Endothelial cell of umbilical vein (primary cell): ENCODE results near the gene C16orf95. TPM values are rescaled to one million over a fixed set of nuclear protein-coding genes. Genes with fewer than 3 reads are reported as not detected.

Experiments used
- BruUV-seq: library from RNA; stranded (reverse); fragments of 400-500 nt; replicated peaks from 2 replicates; lab custom pipeline; 2021; lab: Mats Ljungman, UMichigan
- CTCF ChIA-PET: fragments of 300-600, 350-600 bp; sonication (Branson Sonifier 250); formaldehyde crosslinking; loops from one replicate; lab custom pipeline; 2021; ENCODE audit warnings: antibody characterized with exemption, inconsistent platforms; lab: Charles Lee
- POLR2A ChIA-PET: fragments of 300-600, 350-600 bp; sonication (Branson Sonifier 250); formaldehyde crosslinking; loops from one replicate; lab custom pipeline; 2021; ENCODE audit warnings: antibody characterized with exemption, inconsistent platforms; lab: Charles Lee
- DNase-seq: peaks from one replicate; pipeline ENCODE4 v3.0.0-alpha.2; 2011; ENCODE audit warnings: low read depth, low spot score
- FAIRE-seq: peaks from 2 replicates; lab custom pipeline; 2011; peaks lifted over from hg19 to GRCh38; lab: Jason Lieb, UNC
- H2AFZ ChIP-seq: 2 replicates; pipeline ENCODE4 v1.6.0; 2012; ENCODE audit warnings: low read depth, low read length, control low read depth, inconsistent platforms
- H3K27ac ChIP-seq: 2 replicates; pipeline ENCODE4 v1.5.1; 2011; ENCODE audit warnings: low read depth, mild to moderate bottlenecking, control low read depth, low read length, moderate library complexity; ENCODE audit not compliant: insufficient read depth
- H3K27me3 ChIP-seq, 2 experiments: 2 replicates each; pipeline versions ENCODE4 v1.6.0 to v1.6.1; 2011; ENCODE audit warnings: low read length in 2 of 2, mixed read lengths in 1 of 2; ENCODE audit not compliant: control insufficient read depth in 2 of 2, insufficient read depth in 2 of 2
- H3K36me3 ChIP-seq, 2 experiments: 2 replicates in 1 of 2; 3 replicates in 1 of 2; pipeline ENCODE4 v1.5.1; 2011; ENCODE audit warnings: low read length in 2 of 2, mild to moderate bottlenecking in 1 of 2, moderate library complexity in 1 of 2; ENCODE audit not compliant: control insufficient read depth in 2 of 2, insufficient read depth in 2 of 2; ENCODE audit errors: extremely low read depth in 1 of 2
- H3K4me1 ChIP-seq: 3 replicates; pipeline ENCODE4 v1.5.1; 2011; ENCODE audit warnings: mild to moderate bottlenecking, low read length; ENCODE audit not compliant: control insufficient read depth, insufficient read depth; ENCODE audit errors: extremely low read depth
- H3K4me2 ChIP-seq: 2 replicates; pipeline ENCODE4 v1.6.1; 2011; ENCODE audit warnings: low read length, control low read depth, mixed read lengths; ENCODE audit not compliant: insufficient read depth
- H3K4me3 ChIP-seq, 3 experiments: fragments of 200-600 bp in 1 of 3; sonication (generic), shearing (Covaris generic) in 1 of 3; replicated peaks in 1 of 3; 2 replicates each; pipeline ENCODE4 v1.5.1; 2011 to 2016; ENCODE audit warnings: control low read depth in 3 of 3, low read length in 3 of 3, mild to moderate bottlenecking in 2 of 3, inconsistent platforms in 1 of 3, low read depth in 1 of 3, moderate library complexity in 1 of 3; ENCODE audit not compliant: insufficient read depth in 1 of 3
- H3K79me2 ChIP-seq: 2 replicates; pipeline ENCODE4 v1.6.0; 2012; ENCODE audit warnings: low read length, inconsistent platforms; ENCODE audit not compliant: control insufficient read depth, insufficient read depth
- H3K9ac ChIP-seq: replicated peaks from 2 replicates; pipeline ENCODE3; 2011; ENCODE audit warnings: low read length, control low read depth; ENCODE audit not compliant: insufficient read depth; ENCODE audit errors: extremely low read depth
- H3K9me1 ChIP-seq: replicated peaks from 3 replicates; pipeline ENCODE4 v1.6.0; 2011; ENCODE audit warnings: mild to moderate bottlenecking, low read length; ENCODE audit not compliant: control insufficient read depth, insufficient read depth; ENCODE audit errors: extremely low read depth
- H3K9me3 ChIP-seq: replicated peaks from 2 replicates; pipeline ENCODE4 v1.5.1; 2012; ENCODE audit warnings: low read length, inconsistent platforms; ENCODE audit not compliant: control insufficient read depth, insufficient read depth
- H4K20me1 ChIP-seq: replicated peaks from 2 replicates; pipeline ENCODE3; 2011; ENCODE audit warnings: mild to moderate bottlenecking, low read length; ENCODE audit not compliant: control insufficient read depth, insufficient read depth; ENCODE audit errors: extremely low read depth
- EZH2 ChIP-seq: IDR thresholded peaks from 2 replicates; pipeline ENCODE4 v1.6.1; 2012; ENCODE audit warnings: borderline replicate concordance, low read depth, mild to moderate bottlenecking, moderate library complexity, low read length, inconsistent platforms; ENCODE audit not compliant: severe bottlenecking
- FOS ChIP-seq: IDR thresholded peaks from 2 replicates; pipeline ENCODE4 v1.6.1; 2011; ENCODE audit warnings: mild to moderate bottlenecking, low read length, moderate library complexity, borderline replicate concordance; ENCODE audit not compliant: insufficient read depth
- GATA2 ChIP-seq: IDR thresholded peaks from 2 replicates; pipeline ENCODE4 v1.7.0; 2011; ENCODE audit warnings: low read depth, mild to moderate bottlenecking, moderate library complexity, mixed read lengths, low read length; ENCODE audit not compliant: insufficient read length, insufficient read depth
- JUN ChIP-seq: IDR thresholded peaks from 2 replicates; pipeline ENCODE4 v1.6.1; 2011; ENCODE audit warnings: borderline replicate concordance, low read depth; ENCODE audit not compliant: insufficient read length, insufficient read depth
- MYC ChIP-seq: IDR thresholded peaks from one replicate; pipeline ENCODE4 v1.6.1; 2011; ENCODE audit warnings: mild to moderate bottlenecking, low read depth, low read length
- POLR2A ChIP-seq: IDR thresholded peaks from 2 replicates; pipeline ENCODE4 v1.6.1; 2012; ENCODE audit warnings: low read depth, mild to moderate bottlenecking, control low read depth, low read length
- POLR2AphosphoS5 ChIP-seq: IDR thresholded peaks from 2 replicates; pipeline ENCODE4 v1.6.1; 2012; ENCODE audit warnings: low read depth, mild to moderate bottlenecking, control low read depth, low read length, moderate library complexity; ENCODE audit not compliant: insufficient read depth
- dilution Hi-C: fragments of 300-500 bp; cut with MboI; formaldehyde crosslinking; loops from one replicate; pipeline ENCODE4 v1.15.0; 2019; ENCODE audit warnings: low sequenced_read_pairs; ENCODE audit not compliant: extremely low pct_ligation_motif_present
- intact Hi-C: fragments of 100-400 bp; cut with micrococcal nuclease; formaldehyde crosslinking; loops from one replicate; pipeline ENCODE4 v1.10.0; 2022
- polyA plus RNA-seq, 4 experiments: library from polyadenylated mRNA; depleted of rRNA in 3 of 4; stranded (reverse) in 3 of 4; unstranded in 1 of 4; fragments of >200 nt; gene quantifications; 2 replicates each; pipeline versions ENCODE4 v1.2.1 to v1.2.3, GENCODE V29; 2011 to 2012; ENCODE audit warnings: missing spikeins in 1 of 4
- total RNA-seq: library from RNA; stranded (reverse); gene quantifications from 2 replicates; pipeline ENCODE4 v1.2.3, GENCODE V29; 2021
- TF ChIP-seq, protein P1 (sequence below), 2 donors: IDR thresholded peaks; 1 replicate in 1 of 2; 2 replicates in 1 of 2; pipeline ENCODE4 v1.5.1; 2011; ENCODE audit warnings: low read length in 2 of 2, mild to moderate bottlenecking in 2 of 2, moderate library complexity in 2 of 2, control low read depth in 1 of 2, inconsistent platforms in 1 of 2, low read depth in 1 of 2; ENCODE audit not compliant: insufficient read depth in 1 of 2; ENCODE audit errors: extremely low read depth in 1 of 2
- TF ChIP-seq, protein P2 (sequence below): IDR thresholded peaks from 2 replicates; pipeline ENCODE4 v1.6.1; 2011; ENCODE audit not compliant: insufficient read depth, insufficient read length

Gene C16orf95
- total and polyA plus RNA-seq, 2 donors (not counting 3 experiments of a cell fraction or from before 2014, with no cell fraction given): 4.0 to 6.6 TPM

DNA sequence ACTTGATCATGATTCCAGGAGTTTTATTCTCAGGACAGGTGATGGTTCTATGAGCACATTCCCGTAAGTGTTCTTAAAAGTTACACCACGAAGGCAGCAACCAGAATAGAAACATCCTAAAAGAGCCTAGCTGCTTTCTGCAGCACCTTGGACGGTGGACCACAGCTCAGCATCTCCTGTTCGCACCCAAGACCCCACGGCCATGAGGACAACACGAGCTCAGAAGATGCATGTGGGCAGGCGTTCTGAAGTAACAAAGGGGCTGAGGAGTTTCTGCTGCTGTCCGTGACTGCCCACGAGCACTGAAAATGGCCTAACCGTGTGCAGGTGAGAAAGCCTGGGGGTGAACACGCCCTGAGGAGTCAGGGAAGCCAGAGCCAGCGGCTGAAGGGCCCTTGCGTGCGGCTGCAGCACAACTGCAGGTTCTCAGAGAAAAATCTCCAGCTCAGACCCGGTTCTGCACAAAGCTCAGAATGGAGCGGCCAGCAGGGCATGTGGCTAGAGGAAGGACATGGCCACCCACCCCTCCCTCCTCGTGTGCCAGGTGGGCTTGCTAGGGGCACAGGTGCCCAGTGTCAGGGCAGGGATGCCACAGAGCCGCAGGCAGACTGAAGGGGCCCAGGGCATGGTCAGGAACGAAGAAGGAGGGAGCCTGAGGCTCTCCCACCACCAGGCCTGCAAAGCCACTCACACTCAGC is 10.8 kb upstream of the C16orf95 start:
- Histone ChIP-seq H3K9ac (no peak overlapping the region), H4K20me1 (no peaks in the 10 kb centered on the region), H3K79me2 (no peaks in the 10 kb centered on the region), H3K4me3 (no peak overlapping the region), H3K4me1 (no peaks in the 10 kb centered on the region), H2AFZ (no peak overlapping the region), H3K9me1 (no peaks in the 10 kb centered on the region), H3K27ac (no peak overlapping the region), H3K9me3 (no peaks in the 10 kb centered on the region), H3K36me3 (peaks cover 2 to 11% of the 10 kb centered on the region in 2 experiments), H3K27me3 (no peaks in the 10 kb centered on the region), H3K4me2 (no peak overlapping the region)
- CTCF ChIA-PET: interaction anchor here (1.1 kb wide), 1 partner anchor 11 kb away, joined by 4 read pairs; the partner anchor contains the start of gene C16orf95
- DNase-seq: no peak
- dilution Hi-C loops (no loop called here), intact Hi-C loops (no loop called here)
- no peak for FAIRE-seq
- TF ChIP-seq, protein P1, sequence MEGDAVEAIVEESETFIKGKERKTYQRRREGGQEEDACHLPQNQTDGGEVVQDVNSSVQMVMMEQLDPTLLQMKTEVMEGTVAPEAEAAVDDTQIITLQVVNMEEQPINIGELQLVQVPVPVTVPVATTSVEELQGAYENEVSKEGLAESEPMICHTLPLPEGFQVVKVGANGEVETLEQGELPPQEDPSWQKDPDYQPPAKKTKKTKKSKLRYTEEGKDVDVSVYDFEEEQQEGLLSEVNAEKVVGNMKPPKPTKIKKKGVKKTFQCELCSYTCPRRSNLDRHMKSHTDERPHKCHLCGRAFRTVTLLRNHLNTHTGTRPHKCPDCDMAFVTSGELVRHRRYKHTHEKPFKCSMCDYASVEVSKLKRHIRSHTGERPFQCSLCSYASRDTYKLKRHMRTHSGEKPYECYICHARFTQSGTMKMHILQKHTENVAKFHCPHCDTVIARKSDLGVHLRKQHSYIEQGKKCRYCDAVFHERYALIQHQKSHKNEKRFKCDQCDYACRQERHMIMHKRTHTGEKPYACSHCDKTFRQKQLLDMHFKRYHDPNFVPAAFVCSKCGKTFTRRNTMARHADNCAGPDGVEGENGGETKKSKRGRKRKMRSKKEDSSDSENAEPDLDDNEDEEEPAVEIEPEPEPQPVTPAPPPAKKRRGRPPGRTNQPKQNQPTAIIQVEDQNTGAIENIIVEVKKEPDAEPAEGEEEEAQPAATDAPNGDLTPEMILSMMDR (IDR thresholded peaks at IDR 0.05; ENCODE audit: extremely low read depth in 1 of 2, insufficient read depth in 1 of 2, low read depth in 1 of 2, low read length in 2 of 2): no peak
- TF ChIP-seq POLR2AphosphoS5 (no peak), POLR2A (no peak), EZH2 (no peak), MYC (no peak), GATA2 (no peak), FOS (no peak), JUN (no peak)
- TF ChIP-seq, protein P2, sequence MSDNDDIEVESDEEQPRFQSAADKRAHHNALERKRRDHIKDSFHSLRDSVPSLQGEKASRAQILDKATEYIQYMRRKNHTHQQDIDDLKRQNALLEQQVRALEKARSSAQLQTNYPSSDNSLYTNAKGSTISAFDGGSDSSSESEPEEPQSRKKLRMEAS: no peak
- POLR2A ChIA-PET: no interaction called here
- no TSS peak for BruUV-seq
